NCI-H510A treated with DMSO at 0.1 percent for 48 hours (cell line): ENCODE results near the gene GALNT1.

Experiments used
- DNase-seq: peaks from one replicate; lab custom pipeline; 2025; lab: John Stamatoyannopoulos, UW

The GALNT1 gene

GRCh38 chr18:35582899-35583558, 1.5 kb downstream of the GALNT1 start:
- peak; percentile 98 for DNase-seq

DNA sequence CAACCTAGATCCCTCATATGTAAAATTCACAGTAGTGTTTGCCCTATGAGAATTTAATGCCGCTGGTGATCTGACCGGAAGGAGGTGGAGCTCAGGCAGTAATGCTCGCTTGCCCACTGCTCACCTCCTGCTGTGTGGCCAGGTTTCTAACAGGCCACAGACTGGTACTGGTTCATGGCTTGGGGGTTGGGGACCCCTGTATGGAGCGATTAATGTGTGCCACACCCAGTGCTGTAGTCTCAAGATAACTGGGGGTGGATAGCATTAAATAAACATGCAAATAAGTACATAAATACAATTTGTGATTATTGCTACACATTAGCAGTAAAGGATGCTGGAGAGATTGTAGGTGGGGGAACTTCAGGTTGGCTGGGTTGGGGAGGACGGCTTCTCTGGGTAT, 3.2 kb downstream of the GALNT1 start:
- no peak for DNase-seq

- no peak for DNase-seq
These were observed 4.1 kb downstream of the GALNT1 start for GRCh38 chr18:35585608-35586007.

GRCh38 chr18:35588122-35588521, 6.6 kb downstream of the GALNT1 start:
- DNase-seq = no peak

GRCh38 chr18:35588995-35589394, 7.5 kb downstream of the GALNT1 start:
- no peak for DNase-seq

- no peak for DNase-seq
These were observed 8.0 kb downstream of the GALNT1 start for GRCh38 chr18:35589546-35589945.

DNA sequence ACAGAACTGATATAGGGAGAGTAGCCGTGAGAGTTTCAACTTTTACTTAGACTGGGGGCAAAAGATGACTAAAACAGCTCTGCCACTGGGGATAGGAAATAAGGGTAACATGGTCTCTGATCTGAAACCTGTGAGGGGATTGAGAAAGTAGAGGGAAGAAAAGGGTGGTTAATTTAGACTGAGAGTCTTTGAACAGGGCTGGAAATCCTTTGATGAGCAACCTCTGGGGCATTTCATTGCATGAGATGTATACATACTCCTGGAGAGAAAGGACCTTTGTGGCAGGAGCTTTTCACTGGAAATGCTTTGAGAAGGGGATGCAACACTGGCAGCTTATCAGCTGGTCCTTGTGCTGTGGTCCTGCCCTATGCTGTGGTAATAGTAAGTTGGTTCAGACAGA, 9.4 kb downstream of the GALNT1 start:
- DNase-seq = no peak

DNA sequence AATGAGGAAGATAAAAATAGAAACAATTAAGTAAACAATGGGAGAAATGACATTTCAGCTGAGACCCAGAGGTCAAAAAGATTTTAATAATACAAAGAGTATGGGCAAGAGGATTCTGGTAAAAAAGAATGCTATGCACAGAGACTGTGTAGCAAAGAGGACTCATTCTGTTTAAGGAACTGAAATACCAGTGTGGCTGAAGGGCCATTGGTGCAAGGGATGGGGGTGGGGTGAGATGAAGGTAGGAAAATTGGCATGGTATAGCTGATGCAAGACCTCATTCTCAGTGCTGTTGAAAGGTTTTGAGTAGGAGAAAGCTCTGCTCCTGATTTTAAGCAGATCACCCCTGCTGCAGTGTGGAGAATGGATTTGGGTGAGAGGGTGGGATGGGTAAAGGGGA, 10.8 kb downstream of the GALNT1 start:
- DNase-seq = no peak

- DNase-seq = no peak
These were observed 12.3 kb downstream of the GALNT1 start for GRCh38 chr18:35593859-35594258.

- no peak for DNase-seq
These were observed 16.2 kb downstream of the GALNT1 start for GRCh38 chr18:35597758-35598157.

- no peak for DNase-seq
These were observed 20.8 kb downstream of the GALNT1 start for GRCh38 chr18:35602193-35602820.

DNA sequence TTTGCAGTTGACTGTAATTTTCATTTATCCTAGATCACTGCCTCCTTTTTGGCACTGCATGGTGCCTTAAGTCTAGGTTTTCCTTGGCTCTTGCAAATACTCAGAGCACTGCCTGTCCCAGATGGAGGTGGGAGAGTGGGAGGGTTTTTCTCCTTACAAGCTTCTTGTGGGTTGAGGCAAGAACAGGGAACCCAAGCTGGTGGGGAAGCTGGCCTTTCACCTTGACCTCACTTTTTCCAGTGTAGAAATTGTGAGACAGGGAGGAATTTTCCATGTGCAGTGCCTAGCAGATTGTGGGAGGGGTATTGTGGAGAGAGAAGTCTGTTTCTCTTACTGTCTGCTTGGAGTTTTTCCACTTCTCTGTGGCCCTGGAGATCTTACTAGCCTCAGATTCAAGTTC, 21.5 kb downstream of the GALNT1 start:
- no peak for DNase-seq

DNA sequence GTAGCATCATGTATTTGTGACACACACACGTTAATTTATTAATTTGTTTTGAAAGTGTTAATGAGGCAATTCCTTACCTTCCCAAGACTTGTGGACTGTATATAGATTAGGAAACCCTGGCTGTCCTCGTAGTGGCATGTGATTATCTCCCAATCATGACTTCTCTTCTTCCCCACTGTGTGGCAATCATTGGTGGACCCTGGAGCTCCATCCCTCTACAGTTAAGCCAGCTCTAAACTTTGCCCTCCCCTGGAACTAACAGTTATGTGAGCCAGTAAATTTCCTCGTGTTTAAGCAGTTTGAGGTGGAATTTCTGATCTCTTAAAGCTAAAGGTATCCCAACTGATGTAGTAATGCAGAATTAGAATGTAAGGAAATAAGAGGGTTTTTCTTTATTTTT, 22.0 kb downstream of the GALNT1 start:
- no peak for DNase-seq

DNA sequence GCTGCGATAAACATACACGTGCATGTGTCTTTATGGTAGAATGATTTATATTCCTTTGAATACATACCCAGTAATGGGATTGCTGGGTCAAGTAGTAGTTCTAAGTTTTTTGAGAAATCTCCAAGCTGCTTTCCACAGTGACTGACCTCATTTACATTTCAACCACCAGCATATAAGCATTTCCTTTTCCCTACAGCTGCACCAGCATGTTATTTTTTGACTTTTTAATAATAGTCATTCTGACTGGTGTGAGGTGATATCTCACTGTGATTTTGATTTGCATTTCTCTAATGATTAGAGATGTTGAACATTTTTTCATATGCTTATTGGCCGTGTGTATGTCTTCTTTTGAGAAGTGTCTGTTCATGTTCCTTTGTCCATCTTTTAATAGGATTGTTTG, 22.8 kb downstream of the GALNT1 start:
- DNase-seq = no peak

DNA sequence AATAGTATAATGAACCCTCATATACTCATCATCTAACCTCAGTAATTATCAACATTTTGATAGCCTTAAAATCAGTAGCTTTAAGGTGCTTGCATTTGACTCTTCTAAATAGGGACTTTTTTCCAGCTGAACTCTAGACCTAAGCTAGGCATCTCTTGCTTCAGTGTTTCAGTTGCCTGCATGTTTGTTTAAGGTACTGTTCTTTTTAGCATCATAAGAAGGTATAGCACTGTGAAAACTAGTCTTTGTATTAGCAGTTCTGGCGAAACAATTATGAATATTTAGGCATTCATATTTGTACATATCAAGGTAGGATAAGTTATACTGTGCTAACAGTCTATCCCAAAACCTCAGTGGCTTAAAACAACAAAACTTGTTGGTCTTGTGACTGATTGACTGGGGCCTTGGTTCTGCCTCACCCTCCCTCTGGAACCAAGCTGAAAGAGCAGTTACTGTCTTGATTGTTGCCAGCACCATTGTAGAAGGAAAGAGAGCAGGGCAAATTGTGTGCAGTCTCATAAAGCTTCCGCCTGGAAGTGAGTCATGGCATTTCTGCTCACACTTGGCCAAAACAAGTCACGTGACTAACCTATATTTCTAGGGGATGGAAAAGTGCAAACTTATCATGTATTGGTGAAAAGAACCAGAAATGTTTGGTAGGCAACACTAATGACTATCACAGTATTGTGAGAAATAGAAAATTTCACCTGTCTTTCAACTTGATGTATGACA, 24.3 kb downstream of the GALNT1 start:
- DNase-seq = no peak

- peak; percentile 33 for DNase-seq
These were observed 27.7 kb downstream of the GALNT1 start for GRCh38 chr18:35609236-35609635.

GRCh38 chr18:35610089-35610488, 28.5 kb downstream of the GALNT1 start:
- DNase-seq = peak; percentile 98

- no peak for DNase-seq
These were observed 29.2 kb downstream of the GALNT1 start for GRCh38 chr18:35610724-35611123.

- DNase-seq = no peak
These were observed 30.0 kb downstream of the GALNT1 start for GRCh38 chr18:35611518-35611917.

GRCh38 chr18:35616074-35616473, 34.5 kb downstream of the GALNT1 start:
- DNase-seq = no peak

- DNase-seq = peak; percentile 77
These were observed 35.3 kb downstream of the GALNT1 start for GRCh38 chr18:35616664-35617423.

- no peak for DNase-seq
These were observed 36.3 kb downstream of the GALNT1 start for GRCh38 chr18:35617865-35618264.

DNA sequence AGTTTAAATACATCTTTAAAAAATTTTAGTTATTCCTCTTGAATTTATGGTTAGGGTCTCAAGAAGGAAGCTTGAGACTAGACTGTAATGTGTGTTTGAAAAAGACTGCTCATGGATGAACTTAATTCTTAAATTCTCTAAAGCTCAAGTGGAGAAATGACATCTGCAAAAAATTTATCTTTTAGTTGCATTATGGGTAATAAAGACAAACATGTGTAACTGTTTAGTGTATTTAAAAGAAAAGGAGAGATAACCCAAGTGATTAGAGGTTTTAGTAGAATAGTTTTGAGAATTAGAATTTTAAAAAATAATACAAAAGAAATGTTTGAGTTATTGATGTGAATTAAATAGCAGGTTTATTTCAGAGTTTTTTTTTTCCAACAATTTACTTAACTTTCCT, 36.7 kb downstream of the GALNT1 start:
- DNase-seq = no peak
